Peyer's patch (tissue), 4 donors: Measurements from ENCODE around the gene ANKRD13D. TPM values are rescaled to one million over a fixed set of nuclear protein-coding genes. Genes with fewer than 3 reads are reported as not detected.
"Not testable (repeated sequence)": the region's sequence is repeated elsewhere in the genome, so short reads cannot be mapped to it uniquely, and the experiment has no call there.

Experiments
- DNase-seq, 3 donors: peaks; one replicate each; pipeline ENCODE4 v3.0.0-alpha.2; 2017 to 2019
- H3K27ac ChIP-seq, 4 donors: fragments of 200-600 bp; sonication (generic); one replicate each; pipeline ENCODE4 v1.5.1; 2016 to 2019
- H3K27me3 ChIP-seq, 2 donors: fragments of 200-600 bp; sonication (generic); one replicate each; pipeline ENCODE4 v1.5.1; 2019
- H3K36me3 ChIP-seq, 3 donors: fragments of 200-600 bp; sonication (generic); one replicate each; pipeline ENCODE4 v1.5.1; 2016 to 2019
- H3K4me1 ChIP-seq, 4 donors: fragments of 200-600 bp; sonication (generic); one replicate each; pipeline ENCODE4 v1.5.1; 2016 to 2019
- H3K4me3 ChIP-seq, 4 donors: fragments of 200-600 bp; sonication (generic); 1 replicate in 3 of 4; 2 replicates in 1 of 4; pipeline ENCODE4 v1.5.1; 2016 to 2019; ENCODE audit warnings: mild to moderate bottlenecking in 1 of 4
- H3K9me3 ChIP-seq, 4 donors: fragments of 200-600 bp; sonication (generic); one replicate each; pipeline ENCODE4 v1.5.1; 2016 to 2019; ENCODE audit warnings: mild to moderate bottlenecking in 1 of 4
- POLR2A ChIP-seq, 2 donors: fragments of 450-650 bp; IDR thresholded peaks; one replicate each; pipeline ENCODE4 v1.5.1; 2017; ENCODE audit warnings: antibody characterized with exemption in 2 of 2, mild to moderate bottlenecking in 2 of 2, moderate library complexity in 2 of 2
- total RNA-seq, 4 donors: library from RNA; depleted of rRNA; stranded (reverse); fragments of >200 nt; gene quantifications; one replicate each; pipeline ENCODE4 v1.1.0, GENCODE V29; 2016
- TF ChIP-seq, protein P1 (sequence below), 6 experiments: fragments of 450-650 bp in 4 of 6; fragments of 200-600 bp in 2 of 6; sonication (generic) in 1 of 6; IDR thresholded peaks; one replicate each; pipeline ENCODE4 v1.5.1; 2017 to 2019; ENCODE audit warnings: antibody characterized with exemption in 6 of 6, mild to moderate bottlenecking in 3 of 6, moderate library complexity in 1 of 6

Gene ANKRD13D
- total RNA-seq, 4 donors from 2014 or later = 25.4 to 97.4 (median 41.5) TPM

DNA sequence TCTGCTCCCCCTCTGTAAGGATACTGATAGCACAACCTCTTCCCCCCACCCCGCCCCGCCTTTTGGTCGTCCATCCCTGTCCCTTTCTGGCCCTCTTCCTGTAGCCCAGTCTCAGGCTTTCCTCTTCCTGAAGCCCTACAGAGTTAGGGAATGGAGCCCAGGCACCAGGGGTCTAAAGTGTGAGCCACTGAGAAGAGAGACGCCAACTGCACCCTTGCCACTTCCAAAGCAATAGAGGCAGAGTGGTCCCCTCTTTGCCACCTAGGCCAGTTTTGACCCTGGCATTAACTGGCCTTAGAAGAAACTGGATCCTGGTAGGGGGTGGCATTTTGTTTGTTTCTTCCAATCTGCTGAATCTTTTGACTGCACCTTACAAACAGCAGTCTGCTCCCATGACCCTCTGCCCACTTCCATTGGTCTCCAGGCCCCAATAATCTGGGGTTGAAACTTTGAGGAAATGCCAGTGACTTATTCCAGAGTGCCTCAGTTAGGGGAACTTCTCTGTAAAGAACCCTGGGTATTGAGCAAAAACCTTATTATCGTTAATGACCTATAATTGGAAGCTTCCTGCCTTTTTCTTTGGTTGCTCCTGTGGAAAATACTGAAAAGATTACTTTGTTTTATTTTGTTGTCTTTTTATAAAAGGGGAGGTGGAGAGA, 32.5 kb upstream of the ANKRD13D start:
- DNase-seq = no peak
- H3K36me3 ChIP-seq = peaks cover 0 to 61% (median 9%) of the 10 kb centered on the region in 3 donors
- no peaks in the 10 kb centered on the region for H3K27me3 ChIP-seq
- TF ChIP-seq POLR2A (IDR thresholded peaks at IDR 0.05) = no peak
- TF ChIP-seq, protein P1, sequence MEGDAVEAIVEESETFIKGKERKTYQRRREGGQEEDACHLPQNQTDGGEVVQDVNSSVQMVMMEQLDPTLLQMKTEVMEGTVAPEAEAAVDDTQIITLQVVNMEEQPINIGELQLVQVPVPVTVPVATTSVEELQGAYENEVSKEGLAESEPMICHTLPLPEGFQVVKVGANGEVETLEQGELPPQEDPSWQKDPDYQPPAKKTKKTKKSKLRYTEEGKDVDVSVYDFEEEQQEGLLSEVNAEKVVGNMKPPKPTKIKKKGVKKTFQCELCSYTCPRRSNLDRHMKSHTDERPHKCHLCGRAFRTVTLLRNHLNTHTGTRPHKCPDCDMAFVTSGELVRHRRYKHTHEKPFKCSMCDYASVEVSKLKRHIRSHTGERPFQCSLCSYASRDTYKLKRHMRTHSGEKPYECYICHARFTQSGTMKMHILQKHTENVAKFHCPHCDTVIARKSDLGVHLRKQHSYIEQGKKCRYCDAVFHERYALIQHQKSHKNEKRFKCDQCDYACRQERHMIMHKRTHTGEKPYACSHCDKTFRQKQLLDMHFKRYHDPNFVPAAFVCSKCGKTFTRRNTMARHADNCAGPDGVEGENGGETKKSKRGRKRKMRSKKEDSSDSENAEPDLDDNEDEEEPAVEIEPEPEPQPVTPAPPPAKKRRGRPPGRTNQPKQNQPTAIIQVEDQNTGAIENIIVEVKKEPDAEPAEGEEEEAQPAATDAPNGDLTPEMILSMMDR (IDR thresholded peaks at IDR 0.05) = no peak
- H3K4me1 ChIP-seq = peaks cover 0 to 5% (median 2%) of the 10 kb centered on the region in 4 donors
- no peaks in the 10 kb centered on the region for H3K9me3 ChIP-seq
- H3K4me3 ChIP-seq = no peak overlapping the region
- no peak overlapping the region for H3K27ac ChIP-seq

DNA sequence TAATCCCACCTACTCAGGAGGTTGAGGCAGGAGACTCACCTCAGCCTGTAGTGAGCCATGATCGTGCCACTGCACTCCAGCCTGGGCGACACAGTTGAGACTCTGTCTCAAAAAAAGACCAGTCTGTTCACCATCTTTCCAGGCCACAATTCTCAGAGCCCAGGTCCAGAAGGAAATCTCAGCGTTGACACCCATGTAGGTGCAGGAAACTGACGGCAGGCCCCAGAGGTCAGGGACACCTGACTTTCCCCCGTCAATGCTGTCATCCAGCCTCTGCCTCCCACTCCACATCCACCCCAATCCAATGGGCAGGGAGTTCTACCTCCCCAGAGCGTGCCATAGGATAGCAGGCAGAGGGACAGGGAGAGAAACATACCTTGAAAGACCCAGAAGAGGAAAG, 28.7 kb upstream of the ANKRD13D start:
- no peak overlapping the region for H3K4me3 ChIP-seq
- DNase-seq = no peak

DNA sequence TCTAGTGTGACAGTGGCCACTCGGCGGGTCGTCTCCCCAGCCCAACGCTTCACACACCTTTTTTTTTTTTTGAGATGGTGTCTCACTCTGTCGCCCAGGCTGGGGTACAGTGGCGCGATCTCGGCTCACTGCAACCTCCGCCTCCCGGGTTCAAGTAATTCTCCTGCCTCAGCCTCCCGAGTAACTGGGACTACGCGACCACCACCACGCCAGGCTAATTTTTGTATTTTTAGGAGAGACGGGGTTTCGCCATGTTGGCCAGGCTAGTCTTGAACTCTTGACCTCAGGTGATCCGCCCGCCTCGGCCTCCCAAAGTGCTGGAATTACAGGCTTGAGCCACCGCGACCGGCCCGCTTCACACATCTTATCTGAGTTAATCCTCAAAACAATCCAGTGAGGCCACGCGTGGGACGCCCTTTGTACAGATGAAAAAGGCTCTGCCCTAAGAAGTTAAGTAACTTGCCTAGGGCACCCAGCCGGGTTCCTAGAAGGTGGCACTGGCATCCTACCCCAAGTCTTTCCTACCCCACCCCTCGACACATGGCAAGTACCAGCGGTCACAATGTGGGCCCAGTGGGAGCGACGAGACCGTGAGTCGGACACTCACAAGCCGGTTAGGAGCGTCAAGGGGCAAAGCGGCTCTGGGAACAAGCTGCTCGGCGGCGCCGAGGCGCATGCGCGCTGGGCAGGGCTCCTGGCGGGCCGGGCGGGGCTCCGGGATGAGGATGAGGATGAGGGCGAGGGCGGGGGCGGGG, 28.0 kb upstream of the ANKRD13D start:
- H3K4me1 ChIP-seq = peaks cover 0 to 28% (median 16%) of the 10 kb centered on the region in 4 donors
- peaks cover 0 to 17% (median 0%) of the 10 kb centered on the region in 3 donors for H3K36me3 ChIP-seq
- DNase-seq = peak in 2 of 3 donors; percentile 74 to 77
- not testable (repeated sequence) for H3K27ac ChIP-seq, H3K27me3 ChIP-seq, H3K9me3 ChIP-seq
- peak overlapping the region; percentile 6 to 38 (median 28) for H3K4me3 ChIP-seq

More for the DNA sequence above, 28.7 kb upstream of the ANKRD13D start:
- Histone ChIP-seq H3K9me3 (no peaks in the 10 kb centered on the region), H3K4me1 (peaks cover 0 to 23% (median 10%) of the 10 kb centered on the region in 4 donors), H3K27me3 (no peaks in the 10 kb centered on the region), H3K27ac (no peak overlapping the region), H3K36me3 (peaks cover 0 to 23% (median 0%) of the 10 kb centered on the region in 3 donors)
- TF ChIP-seq, protein P1 (IDR thresholded peaks at IDR 0.05) = no peak
- no peak for TF ChIP-seq POLR2A (IDR thresholded peaks at IDR 0.05)

DNA sequence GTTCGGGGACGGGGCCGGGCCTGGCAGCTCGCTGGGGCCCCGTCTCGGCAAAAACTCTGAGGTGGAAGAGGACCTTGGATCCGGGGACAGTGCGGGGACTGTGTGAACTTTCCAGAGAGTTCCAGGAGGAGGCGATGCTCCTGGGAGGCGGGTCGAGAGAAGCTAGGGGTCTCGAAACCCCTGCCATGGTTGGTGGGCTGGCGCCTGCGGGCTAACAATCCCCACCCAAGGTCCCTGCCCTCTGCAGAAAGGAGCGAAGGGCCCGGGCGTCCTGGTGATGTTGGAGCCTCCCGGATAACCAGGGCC, 27.5 kb upstream of the ANKRD13D start:
- no peak overlapping the region for H3K27ac ChIP-seq
- peaks cover 0 to 29% (median 16%) of the 10 kb centered on the region in 4 donors for H3K4me1 ChIP-seq
- no peaks in the 10 kb centered on the region for H3K9me3 ChIP-seq
- TF ChIP-seq, protein P1 (IDR thresholded peaks at IDR 0.05) = no peak
- TF ChIP-seq POLR2A (IDR thresholded peaks at IDR 0.05) = no peak
- DNase-seq = peak in 1 of 3 donors; percentile 48
- peak overlapping the region; percentile 6 to 38 (median 28) for H3K4me3 ChIP-seq
- no peaks in the 10 kb centered on the region for H3K27me3 ChIP-seq
- peaks cover 0 to 11% (median 0%) of the 10 kb centered on the region in 3 donors for H3K36me3 ChIP-seq

DNA sequence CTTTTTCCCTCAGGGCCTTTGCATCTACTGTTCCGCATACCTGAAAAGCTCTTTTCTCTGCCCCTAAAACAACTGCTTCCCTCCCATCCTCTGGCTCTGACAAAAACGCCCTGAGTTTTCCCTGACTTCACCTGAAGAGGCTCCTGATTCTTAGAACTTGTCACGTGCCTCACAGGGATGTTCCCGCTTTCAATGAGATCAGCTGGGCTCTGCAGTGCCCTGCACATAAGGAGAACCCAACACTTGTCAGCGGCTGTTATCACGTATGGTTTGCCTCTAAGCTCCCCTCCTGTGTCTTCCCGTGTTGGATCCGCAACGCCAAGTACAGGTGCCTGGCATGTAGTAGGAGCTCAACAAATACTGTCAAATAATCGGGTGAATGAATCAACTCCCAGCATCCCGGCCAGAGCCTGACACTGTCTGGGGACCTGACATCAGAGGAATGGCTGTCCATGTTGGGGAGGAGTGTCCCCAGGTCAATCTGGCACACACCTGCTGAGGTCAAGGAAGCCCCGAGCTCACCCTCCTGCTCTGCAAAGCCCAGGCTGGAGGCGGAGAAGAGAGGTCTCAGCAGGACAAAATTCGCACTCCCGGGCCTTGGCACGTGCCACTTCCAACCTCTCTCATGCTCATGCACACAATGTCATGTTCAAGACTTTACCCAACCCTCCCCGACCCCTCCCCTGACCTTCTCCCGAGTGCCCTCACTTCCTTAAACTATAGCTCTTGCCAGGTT, 27.0 kb upstream of the ANKRD13D start:
- Histone ChIP-seq H3K4me3 (no peak overlapping the region), H3K36me3 (peaks cover 0 to 7% (median 0%) of the 10 kb centered on the region in 3 donors), H3K27ac (peak overlapping the region in 1 of 4 donors; percentile 55), H3K27me3 (no peaks in the 10 kb centered on the region), H3K9me3 (no peaks in the 10 kb centered on the region), H3K4me1 (peaks cover 0 to 29% (median 16%) of the 10 kb centered on the region in 4 donors)
- DNase-seq = peak in 2 of 3 donors; percentile 46 to 53
- TF ChIP-seq POLR2A (IDR thresholded peaks at IDR 0.05) = no peak
- TF ChIP-seq, protein P1 (IDR thresholded peaks at IDR 0.05) = no peak
